ENCODE measurements around the gene PRDM16.

PRDM16 gene

GRCh38 chr1:3207217-3207848, 138.3 kb downstream of the PRDM16 start:
- H3K36me3 ChIP-seq (ENCODE audit: insufficient read depth, low read length) = no peaks in the 10 kb centered on the region
- H3K79me2 ChIP-seq (ENCODE audit: insufficient read depth, low read length) = no peaks in the 10 kb centered on the region
- no peaks in the 10 kb centered on the region for H3F3A ChIP-seq (ENCODE audit: insufficient read depth, low read length)
- H3K9me2 ChIP-seq (ENCODE audit: low read depth, low read length) = no peaks in the 10 kb centered on the region
- H3K9me3 ChIP-seq (ENCODE audit: low read length) = no peaks in the 10 kb centered on the region
- H3K9ac ChIP-seq (ENCODE audit: low read length) = no peak overlapping the region
- 0 out of 2 replicates have a peak, but pooled peaks cover 4% of the 10 kb centered on the region for H3K27me3 ChIP-seq (ENCODE audit: insufficient read depth, low read length)
- H3K27ac ChIP-seq (ENCODE audit: low read depth, low read length, poor library complexity, severe bottlenecking) = no peak overlapping the region
- no peak overlapping the region for H2AFZ ChIP-seq (ENCODE audit: low read length)
- no peak overlapping the region for H3K4me3 ChIP-seq (ENCODE audit: low read depth, low read length, poor library complexity, severe bottlenecking)
- H3K4me1 ChIP-seq (ENCODE audit: insufficient read depth, low read length, severe bottlenecking) = no peaks in the 10 kb centered on the region
- H3K4me2 ChIP-seq (ENCODE audit: low read length) = no peak overlapping the region
- no peak for TF ChIP-seq CTCF (IDR thresholded peaks at IDR 0.05; ENCODE audit: low read length)
- no peak for TF ChIP-seq EZH2 (IDR thresholded peaks at IDR 0.05; ENCODE audit: borderline replicate concordance, low read length)
- H4K20me1 ChIP-seq (ENCODE audit: insufficient read depth, low read length) = no peaks in the 10 kb centered on the region

GRCh38 chr1:3208819-3209200, 139.8 kb downstream of the PRDM16 start:
- Histone ChIP-seq H3K4me2 (ENCODE audit: low read length) (no peak overlapping the region), H3K9me2 (ENCODE audit: low read depth, low read length) (no peaks in the 10 kb centered on the region), H3F3A (ENCODE audit: insufficient read depth, low read length) (no peaks in the 10 kb centered on the region), H2AFZ (ENCODE audit: low read length) (no peak overlapping the region), H3K9ac (ENCODE audit: low read length) (no peak overlapping the region), H3K36me3 (ENCODE audit: insufficient read depth, low read length) (no peaks in the 10 kb centered on the region), H3K79me2 (ENCODE audit: insufficient read depth, low read length) (no peaks in the 10 kb centered on the region), H3K27ac (ENCODE audit: low read depth, low read length, poor library complexity, severe bottlenecking) (no peak overlapping the region), H3K4me1 (ENCODE audit: insufficient read depth, low read length, severe bottlenecking) (no peaks in the 10 kb centered on the region), H3K27me3 (ENCODE audit: insufficient read depth, low read length) (no peaks in the 10 kb centered on the region), H3K4me3 (ENCODE audit: low read depth, low read length, poor library complexity, severe bottlenecking) (no peak overlapping the region), H4K20me1 (ENCODE audit: insufficient read depth, low read length) (no peaks in the 10 kb centered on the region), H3K9me3 (ENCODE audit: low read length) (no peaks in the 10 kb centered on the region)
- TF ChIP-seq EZH2 (IDR thresholded peaks at IDR 0.05; ENCODE audit: borderline replicate concordance, low read length) = no peak
- TF ChIP-seq CTCF (IDR thresholded peaks at IDR 0.05; ENCODE audit: low read length) = no peak

GRCh38 chr1:3209201-3209600, 140.2 kb downstream of the PRDM16 start:
- Histone ChIP-seq H2AFZ (ENCODE audit: low read length) (no peak overlapping the region), H3F3A (ENCODE audit: insufficient read depth, low read length) (no peaks in the 10 kb centered on the region), H3K9me3 (ENCODE audit: low read length) (no peaks in the 10 kb centered on the region), H3K4me1 (ENCODE audit: insufficient read depth, low read length, severe bottlenecking) (no peaks in the 10 kb centered on the region), H3K4me3 (ENCODE audit: low read depth, low read length, poor library complexity, severe bottlenecking) (no peak overlapping the region), H3K27ac (ENCODE audit: low read depth, low read length, poor library complexity, severe bottlenecking) (no peak overlapping the region), H3K9me2 (ENCODE audit: low read depth, low read length) (no peaks in the 10 kb centered on the region), H3K27me3 (ENCODE audit: insufficient read depth, low read length) (no peaks in the 10 kb centered on the region), H4K20me1 (ENCODE audit: insufficient read depth, low read length) (no peaks in the 10 kb centered on the region), H3K79me2 (ENCODE audit: insufficient read depth, low read length) (no peaks in the 10 kb centered on the region), H3K9ac (ENCODE audit: low read length) (no peak overlapping the region), H3K36me3 (ENCODE audit: insufficient read depth, low read length) (no peaks in the 10 kb centered on the region), H3K4me2 (ENCODE audit: low read length) (no peak overlapping the region)
- no peak for TF ChIP-seq CTCF (IDR thresholded peaks at IDR 0.05; ENCODE audit: low read length)

Data from OCI-LY1 (cell line).